H7 (cell line): Measurements from ENCODE around the gene RIN3. TPM values are rescaled to one million over a fixed set of nuclear protein-coding genes. Genes with fewer than 3 reads are reported as not detected.

ENCODE experiments used
- DNase-seq: peaks from one replicate; pipeline ENCODE4 v3.0.0; 2012
- H3K27me3 ChIP-seq: 2 replicates; pipeline ENCODE4 v1.6.0; 2011; ENCODE audit warnings: mild to moderate bottlenecking, low read length; ENCODE audit not compliant: control insufficient read depth, insufficient read depth
- H3K36me3 ChIP-seq: replicated peaks from 2 replicates; pipeline ENCODE4 v1.5.1; 2011; ENCODE audit warnings: low read length; ENCODE audit not compliant: control insufficient read depth, insufficient read depth
- H3K4me3 ChIP-seq: 2 replicates; pipeline ENCODE4 v1.5.1; 2011; ENCODE audit warnings: low read depth, mild to moderate bottlenecking, control low read depth, low read length, moderate library complexity; ENCODE audit not compliant: insufficient read depth
- total RNA-seq: library from RNA; depleted of rRNA; stranded (reverse); fragments of >200 nt; shearing (Covaris generic); gene quantifications from 2 replicates; pipeline ENCODE4 v1.2.3, GENCODE V29; 2014

Gene RIN3
- total RNA-seq, 1 experiment from 2014 or later, result 0.76 TPM

GRCh38 chr14:92685784-92686355 lies 172.3 kb downstream of the RIN3 start:
- Histone ChIP-seq H3K4me3 (no peak overlapping the region), H3K27me3 (peaks cover 19% of the 10 kb centered on the region), H3K36me3 (no peaks in the 10 kb centered on the region)
- DNase-seq, result no peak

GRCh38 chr14:92686411-92686899 lies 172.9 kb downstream of the RIN3 start:
- no peaks in the 10 kb centered on the region for H3K36me3 ChIP-seq
- no peak for DNase-seq
- no peak overlapping the region for H3K4me3 ChIP-seq
- peaks cover 19% of the 10 kb centered on the region for H3K27me3 ChIP-seq

GRCh38 chr14:92686900-92687427 lies 173.4 kb downstream of the RIN3 start:
- Histone ChIP-seq H3K4me3 (peak overlapping the region; percentile 60), H3K36me3 (no peaks in the 10 kb centered on the region), H3K27me3 (peaks cover 19% of the 10 kb centered on the region)
- peak; percentile 99 for DNase-seq

- Histone ChIP-seq H3K27me3 (peaks cover 19% of the 10 kb centered on the region), H3K36me3 (no peaks in the 10 kb centered on the region), H3K4me3 (peak overlapping the region; percentile 60)
- DNase-seq, result peak; percentile 89
These were observed 174.3 kb downstream of the RIN3 start for GRCh38 chr14:92687681-92688433.

GRCh38 chr14:92688434-92689375 lies 175.1 kb downstream of the RIN3 start:
- DNase-seq, result peak; percentile 76
- peak overlapping the region; percentile 60 for H3K4me3 ChIP-seq
- peaks cover 19% of the 10 kb centered on the region for H3K27me3 ChIP-seq
- H3K36me3 ChIP-seq, result no peaks in the 10 kb centered on the region

- H3K27me3 ChIP-seq, result peaks cover 19% of the 10 kb centered on the region
- no peak for DNase-seq
- H3K4me3 ChIP-seq, result no peak overlapping the region
- H3K36me3 ChIP-seq, result no peaks in the 10 kb centered on the region
These were observed 176.8 kb downstream of the RIN3 start for GRCh38 chr14:92690171-92691011.

GRCh38 chr14:92692822-92693226 lies 179.2 kb downstream of the RIN3 start:
- no peaks in the 10 kb centered on the region for H3K36me3 ChIP-seq
- no peak for DNase-seq
- peaks cover 8% of the 10 kb centered on the region for H3K27me3 ChIP-seq
- H3K4me3 ChIP-seq, result no peak overlapping the region

- Histone ChIP-seq H3K36me3 (no peaks in the 10 kb centered on the region), H3K27me3 (no peaks in the 10 kb centered on the region), H3K4me3 (no peak overlapping the region)
- DNase-seq, result no peak
These were observed 180.6 kb downstream of the RIN3 start for GRCh38 chr14:92693998-92694795.

- Histone ChIP-seq H3K27me3 (no peaks in the 10 kb centered on the region), H3K4me3 (no peak overlapping the region), H3K36me3 (no peaks in the 10 kb centered on the region)
- no peak for DNase-seq
These were observed 181.2 kb downstream of the RIN3 start for GRCh38 chr14:92694807-92695206.

- Histone ChIP-seq H3K4me3 (no peak overlapping the region), H3K36me3 (no peaks in the 10 kb centered on the region), H3K27me3 (no peaks in the 10 kb centered on the region)
- DNase-seq, result no peak
These were observed 182.0 kb downstream of the RIN3 start for GRCh38 chr14:92695562-92695961.

- Histone ChIP-seq H3K4me3 (no peak overlapping the region), H3K27me3 (no peaks in the 10 kb centered on the region), H3K36me3 (no peaks in the 10 kb centered on the region)
- DNase-seq, result no peak
These were observed 182.8 kb downstream of the RIN3 start for GRCh38 chr14:92696366-92696765.

- H3K4me3 ChIP-seq, result no peak overlapping the region
- no peaks in the 10 kb centered on the region; the same call in 1 of the 2 replicates for H3K36me3 ChIP-seq
- no peaks in the 10 kb centered on the region for H3K27me3 ChIP-seq
- no peak for DNase-seq
These were observed 184.8 kb downstream of the RIN3 start for GRCh38 chr14:92698393-92698792.

GRCh38 chr14:92701826-92702225 lies 188.2 kb downstream of the RIN3 start:
- no peak for DNase-seq
- no peak overlapping the region for H3K4me3 ChIP-seq
- H3K36me3 ChIP-seq, result peaks cover 4% of the 10 kb centered on the region
- H3K27me3 ChIP-seq, result no peaks in the 10 kb centered on the region
